PFSK-1 (cell line): Measurements from ENCODE around the gene BOD1.

Experiments
- POLR2AphosphoS5 ChIP-seq: IDR thresholded peaks from 2 replicates; pipeline ENCODE4 v1.6.1; 2012; ENCODE audit warnings: low read depth, mild to moderate bottlenecking, control low read depth, low read length, moderate library complexity
- TAF1 ChIP-seq: IDR thresholded peaks from 2 replicates; pipeline ENCODE4 v1.6.1; 2012; ENCODE audit warnings: low read length, control low read depth, borderline replicate concordance; ENCODE audit not compliant: insufficient read depth

DNA sequence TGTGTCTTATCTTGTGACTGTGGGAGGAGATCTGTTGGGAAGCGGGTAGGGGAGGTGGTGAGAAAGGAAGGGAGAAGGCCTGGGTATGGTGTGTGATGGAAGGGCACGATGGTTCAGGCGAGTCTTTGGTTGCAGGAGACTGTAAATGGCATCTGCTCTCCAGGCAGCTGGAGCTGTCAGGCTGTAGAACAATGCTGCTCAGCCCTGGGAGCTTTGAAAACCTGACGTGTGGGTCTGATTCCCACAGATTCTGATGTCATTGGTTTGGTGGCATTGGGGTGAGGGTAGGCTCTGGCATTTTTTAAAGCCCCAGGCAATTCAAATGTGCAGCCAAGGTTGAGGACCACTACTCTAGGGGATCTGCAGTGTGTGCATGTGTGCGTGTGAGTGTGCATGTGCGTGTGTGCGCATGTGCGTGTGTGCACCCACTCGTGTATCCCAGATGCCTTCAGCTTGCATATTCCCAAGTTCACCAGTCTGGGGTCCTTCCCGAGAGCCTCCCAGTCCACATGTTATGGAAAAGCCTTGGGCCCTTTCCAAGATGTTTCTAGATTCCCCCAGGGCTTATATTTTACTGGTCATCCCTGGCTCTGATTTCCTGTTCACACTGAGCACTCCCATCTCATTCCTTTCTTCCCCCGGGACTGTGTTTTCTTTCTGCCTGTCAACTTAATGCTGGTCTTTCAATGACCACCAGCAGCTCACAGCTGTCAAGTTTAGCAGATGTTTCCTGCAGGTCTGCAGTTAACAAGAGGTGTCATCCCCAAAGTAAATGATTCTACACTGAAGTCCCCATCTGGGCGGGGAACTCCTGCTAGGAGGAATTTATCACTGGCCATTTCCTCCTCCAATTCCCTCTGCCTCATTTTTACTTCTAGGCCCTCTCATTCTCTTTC is 34.0 kb downstream of the BOD1 start:
- TF ChIP-seq POLR2AphosphoS5 (no peak), TAF1 (no peak)
